Hepatocyte (in vitro differentiated cells): ENCODE results near the gene ADCY9. TPM values are rescaled to one million over a fixed set of nuclear protein-coding genes. Genes with fewer than 3 reads are reported as not detected.
A peak's percentile ranks its signal among the peaks of the same experiment; 100 is the strongest.

Experiments used
- DNase-seq: peaks from one replicate; pipeline ENCODE4 v3.0.0-alpha.2; 2016; ENCODE audit warnings: low spot score
- H2AFZ ChIP-seq: fragments of 200-600 bp; sonication (generic); 2 replicates; pipeline ENCODE4 v1.6.0; 2016; ENCODE audit warnings: antibody characterized with exemption, mild to moderate bottlenecking
- H3K27ac ChIP-seq: fragments of 200-600 bp; sonication (generic); 2 replicates; pipeline ENCODE4 v1.5.1; 2016; ENCODE audit warnings: mild to moderate bottlenecking
- H3K27me3 ChIP-seq: fragments of 200-600 bp; sonication (generic); 2 replicates; pipeline ENCODE4 v1.6.1; 2016
- H3K36me3 ChIP-seq: fragments of 200-600 bp; sonication (generic); replicated peaks from 2 replicates; pipeline ENCODE4 v1.5.1; 2016; ENCODE audit warnings: low read depth; ENCODE audit not compliant: insufficient read depth
- H3K4me1 ChIP-seq: fragments of 200-600 bp; sonication (generic); 2 replicates; pipeline ENCODE4 v1.5.1; 2016; ENCODE audit warnings: mild to moderate bottlenecking, moderate library complexity; ENCODE audit not compliant: insufficient read depth
- H3K4me2 ChIP-seq: fragments of 200-600 bp; sonication (generic); 2 replicates; pipeline ENCODE4 v1.6.0; 2016
- H3K4me3 ChIP-seq: fragments of 200-600 bp; sonication (generic); 2 replicates; pipeline ENCODE4 v1.5.1; 2016; ENCODE audit warnings: mild to moderate bottlenecking
- H3K79me2 ChIP-seq: fragments of 200-600 bp; sonication (generic); 2 replicates; pipeline ENCODE4 v1.6.0; 2017; ENCODE audit warnings: mild to moderate bottlenecking
- H3K9me2 ChIP-seq: fragments of 200-600 bp; sonication (generic); replicated peaks from 2 replicates; pipeline ENCODE4 v1.6.0; 2017; ENCODE audit warnings: mild to moderate bottlenecking; ENCODE audit not compliant: insufficient read depth
- H3K9me3 ChIP-seq: fragments of 200-600 bp; sonication (generic); 2 replicates; pipeline ENCODE4 v1.5.1; 2016; ENCODE audit warnings: low read depth, mild to moderate bottlenecking
- H4K20me1 ChIP-seq: fragments of 200-600 bp; sonication (generic); 2 replicates; pipeline ENCODE4 v1.6.0; 2016; ENCODE audit warnings: mild to moderate bottlenecking; ENCODE audit not compliant: insufficient read depth, poor library complexity, severe bottlenecking
- EZH2 ChIP-seq: fragments of 200-600 bp; sonication (generic); IDR thresholded peaks from 2 replicates; pipeline ENCODE4 v1.6.1; 2016; ENCODE audit warnings: antibody characterized with exemption, mild to moderate bottlenecking, borderline replicate concordance
- EZH2phosphoT487 ChIP-seq: fragments of 200-600 bp; sonication (generic); IDR thresholded peaks from one replicate; pipeline ENCODE4 v1.6.1; 2018; ENCODE audit warnings: antibody characterized with exemption, mild to moderate bottlenecking, low read depth, moderate library complexity; ENCODE audit not compliant: unreplicated experiment, severe bottlenecking
- WGBS: methylation state at CpG from one replicate; pipeline ENCODE4 v1.1.6; 2016; ENCODE audit warnings: low lambda C conversion rate; ENCODE audit errors: missing lambda C conversion rate; 5-methylcytosine and 5-hydroxymethylcytosine counted together
- polyA plus RNA-seq: library from polyadenylated mRNA; unstranded; fragments of >200 nt; fragmentation: Nextera tagmentation; extraction: Ambion mirVana; gene quantifications from 2 replicates; pipeline ENCODE4 v1.2.1, GENCODE V29; 2016
- total RNA-seq: library from RNA; depleted of rRNA; stranded (reverse); fragments of >200 nt; gene quantifications from 2 replicates; pipeline ENCODE4 v1.2.3, GENCODE V29; 2014
- TF ChIP-seq, protein P1 (sequence below): fragments of 200-600 bp; sonication (generic); IDR thresholded peaks from 2 replicates; pipeline ENCODE4 v1.5.1; 2016; ENCODE audit warnings: antibody characterized with exemption, mild to moderate bottlenecking; ENCODE audit not compliant: poor library complexity

The ADCY9 gene
- total and polyA plus RNA-seq, 2 experiments from 2014 or later: 12.0 to 15.9 TPM

DNA sequence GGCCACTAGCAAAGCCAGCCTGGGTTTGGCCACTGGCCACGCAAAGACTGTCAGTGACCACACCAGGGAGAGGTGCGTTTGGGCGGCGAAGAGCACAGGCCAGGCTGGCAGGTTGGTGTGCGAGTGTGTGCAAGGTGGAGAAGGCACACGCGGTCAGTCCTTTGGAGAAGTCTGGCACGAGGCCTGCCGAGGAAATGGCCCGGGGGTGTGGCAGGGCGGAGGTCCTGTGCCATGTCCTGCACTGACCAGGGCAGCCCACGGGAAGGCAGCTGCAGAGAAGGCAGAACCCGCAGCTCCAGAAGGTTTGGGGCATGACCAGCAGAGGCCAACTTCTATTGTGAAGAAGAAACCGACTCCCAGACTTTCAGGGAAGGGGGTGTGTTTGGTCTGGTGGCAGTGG is 90.8 kb downstream of the ADCY9 start:
- no peak overlapping the region for H2AFZ ChIP-seq
- H3K4me1 ChIP-seq: no peaks in the 10 kb centered on the region
- WGBS: 97% methylated on average over 13 of the region's 14 CpGs
- TF ChIP-seq, protein P1, sequence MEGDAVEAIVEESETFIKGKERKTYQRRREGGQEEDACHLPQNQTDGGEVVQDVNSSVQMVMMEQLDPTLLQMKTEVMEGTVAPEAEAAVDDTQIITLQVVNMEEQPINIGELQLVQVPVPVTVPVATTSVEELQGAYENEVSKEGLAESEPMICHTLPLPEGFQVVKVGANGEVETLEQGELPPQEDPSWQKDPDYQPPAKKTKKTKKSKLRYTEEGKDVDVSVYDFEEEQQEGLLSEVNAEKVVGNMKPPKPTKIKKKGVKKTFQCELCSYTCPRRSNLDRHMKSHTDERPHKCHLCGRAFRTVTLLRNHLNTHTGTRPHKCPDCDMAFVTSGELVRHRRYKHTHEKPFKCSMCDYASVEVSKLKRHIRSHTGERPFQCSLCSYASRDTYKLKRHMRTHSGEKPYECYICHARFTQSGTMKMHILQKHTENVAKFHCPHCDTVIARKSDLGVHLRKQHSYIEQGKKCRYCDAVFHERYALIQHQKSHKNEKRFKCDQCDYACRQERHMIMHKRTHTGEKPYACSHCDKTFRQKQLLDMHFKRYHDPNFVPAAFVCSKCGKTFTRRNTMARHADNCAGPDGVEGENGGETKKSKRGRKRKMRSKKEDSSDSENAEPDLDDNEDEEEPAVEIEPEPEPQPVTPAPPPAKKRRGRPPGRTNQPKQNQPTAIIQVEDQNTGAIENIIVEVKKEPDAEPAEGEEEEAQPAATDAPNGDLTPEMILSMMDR: no peak
- no peak for TF ChIP-seq EZH2phosphoT487
- TF ChIP-seq EZH2: no peak
- H4K20me1 ChIP-seq: no peaks in the 10 kb centered on the region
- DNase-seq: no peak
- no peak overlapping the region for H3K4me3 ChIP-seq
- H3K9me3 ChIP-seq: no peaks in the 10 kb centered on the region
- no peaks in the 10 kb centered on the region for H3K27me3 ChIP-seq
- no peaks in the 10 kb centered on the region for H3K36me3 ChIP-seq
- no peak overlapping the region for H3K4me2 ChIP-seq
- H3K79me2 ChIP-seq: no peaks in the 10 kb centered on the region
- no peaks in the 10 kb centered on the region for H3K9me2 ChIP-seq
- H3K27ac ChIP-seq: no peak overlapping the region

GRCh38 chr16:4021916-4022315 is 94.3 kb downstream of the ADCY9 start:
- WGBS: 89% methylated on average over 2 of the region's 2 CpGs
- Histone ChIP-seq H3K79me2 (no peaks in the 10 kb centered on the region), H3K4me1 (no peaks in the 10 kb centered on the region), H3K27me3 (no peaks in the 10 kb centered on the region), H3K27ac (no peak overlapping the region), H3K36me3 (no peaks in the 10 kb centered on the region), H4K20me1 (no peaks in the 10 kb centered on the region), H3K4me2 (no peak overlapping the region), H3K9me3 (no peaks in the 10 kb centered on the region), H3K4me3 (no peak overlapping the region), H3K9me2 (no peaks in the 10 kb centered on the region), H2AFZ (no peak overlapping the region)
- TF ChIP-seq EZH2phosphoT487 (no peak), EZH2 (no peak)
- TF ChIP-seq, protein P1: no peak
- no peak for DNase-seq

GRCh38 chr16:4021070-4021779 is 95.0 kb downstream of the ADCY9 start:
- no peaks in the 10 kb centered on the region for H3K4me1 ChIP-seq
- H4K20me1 ChIP-seq: no peaks in the 10 kb centered on the region
- peak overlapping the region; percentile 56 for H3K27ac ChIP-seq
- peak; percentile 63 for DNase-seq
- no peaks in the 10 kb centered on the region for H3K9me3 ChIP-seq
- H3K27me3 ChIP-seq: no peaks in the 10 kb centered on the region
- H3K4me3 ChIP-seq: no peak overlapping the region
- H3K79me2 ChIP-seq: no peaks in the 10 kb centered on the region
- no peak overlapping the region for H3K4me2 ChIP-seq
- no peaks in the 10 kb centered on the region for H3K36me3 ChIP-seq
- TF ChIP-seq, protein P1: no peak
- TF ChIP-seq EZH2 (no peak), EZH2phosphoT487 (no peak)
- no peak overlapping the region for H2AFZ ChIP-seq
- WGBS: 68% methylated on average over 14 of the region's 14 CpGs
- no peaks in the 10 kb centered on the region for H3K9me2 ChIP-seq
